Lower leg skin (tissue), 3 donors: ENCODE results near the gene PCCA.

Experiments
- CTCF ChIP-seq, 3 donors: fragments of 450-650 bp; IDR thresholded peaks; one replicate each; pipeline ENCODE4 v1.5.1; 2016; ENCODE audit warnings: antibody characterized with exemption in 3 of 3, mild to moderate bottlenecking in 3 of 3, moderate library complexity in 2 of 3
- POLR2A ChIP-seq, 2 donors: fragments of 450-650 bp; IDR thresholded peaks; one replicate each; pipeline ENCODE4 v1.6.1; 2016 to 2017; ENCODE audit warnings: antibody characterized with exemption in 2 of 2, mild to moderate bottlenecking in 1 of 2, moderate library complexity in 1 of 2

GRCh38 chr13:100154842-100155416 is 66.0 kb downstream of the PCCA start:
- no peak for TF ChIP-seq CTCF (IDR thresholded peaks at IDR 0.05)
- TF ChIP-seq POLR2A (IDR thresholded peaks at IDR 0.05) = no peak
